ENCODE results near the gene FKBP4. TPM values are rescaled to one million over a fixed set of nuclear protein-coding genes. Genes with fewer than 3 reads are reported as not detected.

The FKBP4 gene
- total and polyA plus RNA-seq, 9 of the 15 experiments (the other 6 are each of a cell fraction or from before 2014, with no cell fraction given), result 16.3 to 154 (median 90.1) TPM

- no peaks in the 10 kb centered on the region for H3K9me1 ChIP-seq (ENCODE audit: control insufficient read depth, insufficient read depth, low read length)
- H3K4me2 ChIP-seq (ENCODE audit: insufficient read depth, low read length), result no peak overlapping the region
- ATAC-seq, result no peak
- H3K9me3 ChIP-seq (replicated peaks; ENCODE audit: control insufficient read depth, insufficient read depth, low read depth, low read length), result no peaks in the 10 kb centered on the region
- H4K20me1 ChIP-seq (replicated peaks; ENCODE audit: control insufficient read depth, insufficient read depth, low read length), result no peaks in the 10 kb centered on the region
- no TSS peak for BruUV-seq (replicated peaks)
- peaks cover 3 to 49% of the 10 kb centered on the region in 2 experiments; a peak in 4 of 5 replicates for H3K27me3 ChIP-seq (ENCODE audit: control insufficient read depth in 2 of 2, insufficient read depth in 2 of 2, low read length in 2 of 2)
- no peaks in the 10 kb centered on the region for H3K79me2 ChIP-seq (ENCODE audit: control insufficient read depth, insufficient read depth, low read length)
- no peak overlapping the region for H3K27ac ChIP-seq (ENCODE audit: extremely low read depth, low read depth, low read length)
- POLR2A ChIA-PET, result no interaction called here
- no peak overlapping the region for H2AFZ ChIP-seq (ENCODE audit: low read depth, low read length)
- no peaks in the 10 kb centered on the region for H3K4me1 ChIP-seq (replicated peaks in 1 of 2; ENCODE audit: control insufficient read depth in 2 of 2, insufficient read depth in 2 of 2, low read length in 2 of 2)
- no peak for DNase-seq (ENCODE audit: extremely low read depth in 1 of 4, low spot score in 3 of 4)
- no peaks in the 10 kb centered on the region for H3K36me3 ChIP-seq (ENCODE audit: control insufficient read depth, insufficient read depth, low read length)
- 5% methylated on average over 4 of the region's 4 CpGs for WGBS (ENCODE audit: insufficient coverage, low coverage, missing lambda C conversion rate)
- TF ChIP-seq RBFOX2 (IDR thresholded peaks at IDR 0.05; ENCODE audit: low read depth, low read length) (no peak), NBN (IDR thresholded peaks at IDR 0.05; ENCODE audit: low read depth) (no peak), SRF (CRISPR knock-in tag; IDR thresholded peaks at IDR 0.05) (no peak), DMBX1 (CRISPR knock-in tag; IDR thresholded peaks at IDR 0.05; ENCODE audit: borderline replicate concordance) (no peak), CGGBP1 (CRISPR knock-in tag; IDR thresholded peaks at IDR 0.05) (no peak), TBL1XR1 (IDR thresholded peaks at IDR 0.05; ENCODE audit: low read length in 2 of 2) (no peak), PBX2 (CRISPR knock-in tag; IDR thresholded peaks at IDR 0.05; ENCODE audit: low read depth) (no peak), PBX2 (tag; conservative IDR thresholded peaks at IDR 0.05; ENCODE audit: low read depth) (no peak), ZEB2 (IDR thresholded peaks at IDR 0.05) (no peak), ZNF785 (CRISPR knock-in tag; IDR thresholded peaks at IDR 0.05) (no peak), FOXO4 (CRISPR knock-in tag; IDR thresholded peaks at IDR 0.05) (no peak)
- no peak for FAIRE-seq
- H3K4me3 ChIP-seq, result no peak overlapping the region
- H3K9ac ChIP-seq (ENCODE audit: insufficient read depth in 1 of 2, low read depth in 2 of 2, low read length in 2 of 2), result no peak overlapping the region
- in situ Hi-C loops (cut with MboI) (no loop called here), intact Hi-C loops (cut with micrococcal nuclease) (no loop called here)
- CTCF ChIA-PET (ENCODE audit: low intra/inter-chr PET ratio), result no interaction called here
These were observed 22.4 kb upstream of the FKBP4 start for GRCh38 chr12:2772370-2772769.
